ENCODE measurements around the gene CCT6A.

DNA sequence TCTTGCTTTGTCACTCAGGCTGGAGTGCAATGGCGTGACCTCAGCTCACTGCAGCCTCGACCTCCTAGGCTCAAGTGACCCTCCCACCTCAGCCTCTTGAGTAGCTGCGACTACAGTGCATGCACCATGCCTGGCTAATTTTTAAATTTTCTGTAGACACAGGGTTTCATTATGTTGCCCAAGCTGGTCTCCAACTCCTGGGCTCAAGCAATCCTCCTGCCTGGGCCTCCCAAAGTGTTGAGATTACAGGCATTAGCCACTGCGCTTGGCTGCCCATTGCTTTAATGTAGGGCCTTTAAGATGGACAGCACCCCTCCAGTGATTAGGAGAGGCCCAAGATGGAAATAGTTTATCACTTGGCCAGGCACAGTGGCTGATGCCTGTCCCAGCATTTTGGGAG, 47.8 kb upstream of the CCT6A start:
- TF ChIP-seq, protein P1, sequence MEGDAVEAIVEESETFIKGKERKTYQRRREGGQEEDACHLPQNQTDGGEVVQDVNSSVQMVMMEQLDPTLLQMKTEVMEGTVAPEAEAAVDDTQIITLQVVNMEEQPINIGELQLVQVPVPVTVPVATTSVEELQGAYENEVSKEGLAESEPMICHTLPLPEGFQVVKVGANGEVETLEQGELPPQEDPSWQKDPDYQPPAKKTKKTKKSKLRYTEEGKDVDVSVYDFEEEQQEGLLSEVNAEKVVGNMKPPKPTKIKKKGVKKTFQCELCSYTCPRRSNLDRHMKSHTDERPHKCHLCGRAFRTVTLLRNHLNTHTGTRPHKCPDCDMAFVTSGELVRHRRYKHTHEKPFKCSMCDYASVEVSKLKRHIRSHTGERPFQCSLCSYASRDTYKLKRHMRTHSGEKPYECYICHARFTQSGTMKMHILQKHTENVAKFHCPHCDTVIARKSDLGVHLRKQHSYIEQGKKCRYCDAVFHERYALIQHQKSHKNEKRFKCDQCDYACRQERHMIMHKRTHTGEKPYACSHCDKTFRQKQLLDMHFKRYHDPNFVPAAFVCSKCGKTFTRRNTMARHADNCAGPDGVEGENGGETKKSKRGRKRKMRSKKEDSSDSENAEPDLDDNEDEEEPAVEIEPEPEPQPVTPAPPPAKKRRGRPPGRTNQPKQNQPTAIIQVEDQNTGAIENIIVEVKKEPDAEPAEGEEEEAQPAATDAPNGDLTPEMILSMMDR (IDR thresholded peaks at IDR 0.05; ENCODE audit: low read length) = no peak
- no peak for TF ChIP-seq EZH2 (IDR thresholded peaks at IDR 0.05; ENCODE audit: borderline replicate concordance, low read length)
